ENCODE results near the gene CD5L.

CD5L gene

DNA sequence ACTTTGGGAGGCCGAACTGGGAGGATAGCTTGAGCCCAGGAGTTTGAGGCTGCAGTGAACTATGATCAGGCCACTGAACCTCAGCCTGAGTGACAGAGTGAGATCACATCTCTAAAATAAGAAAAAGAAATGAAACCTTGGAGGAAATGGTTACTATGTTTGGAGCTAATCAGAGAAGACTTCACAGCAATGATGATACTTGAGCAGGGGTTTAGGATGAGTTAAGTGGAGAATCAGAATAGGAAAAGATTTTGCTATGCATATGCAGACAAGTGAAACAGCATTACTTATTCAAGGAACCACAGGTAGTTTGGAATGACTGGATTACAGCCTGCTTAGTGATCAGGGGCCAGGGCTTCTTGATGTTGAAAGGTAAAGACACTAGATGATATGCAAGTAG lies 1.3 kb upstream of the CD5L start:
- Histone ChIP-seq H3K9ac (ENCODE audit: low read depth, low read length) (no peak overlapping the region), H3K27me3 (ENCODE audit: insufficient read depth, low read length) (no peaks in the 10 kb centered on the region), H3K4me1 (ENCODE audit: insufficient read depth, low read length) (no peaks in the 10 kb centered on the region), H3K4me3 (ENCODE audit: low read length) (no peak overlapping the region), H3K27ac (ENCODE audit: low read depth, low read length) (no peak overlapping the region), H3K36me3 (ENCODE audit: insufficient read depth, low read length) (no peaks in the 10 kb centered on the region), H3K9me3 (ENCODE audit: insufficient read depth, low read depth, low read length) (no peaks in the 10 kb centered on the region)
- 93% methylated on average over 1 of the region's 1 CpG for WGBS

DNA sequence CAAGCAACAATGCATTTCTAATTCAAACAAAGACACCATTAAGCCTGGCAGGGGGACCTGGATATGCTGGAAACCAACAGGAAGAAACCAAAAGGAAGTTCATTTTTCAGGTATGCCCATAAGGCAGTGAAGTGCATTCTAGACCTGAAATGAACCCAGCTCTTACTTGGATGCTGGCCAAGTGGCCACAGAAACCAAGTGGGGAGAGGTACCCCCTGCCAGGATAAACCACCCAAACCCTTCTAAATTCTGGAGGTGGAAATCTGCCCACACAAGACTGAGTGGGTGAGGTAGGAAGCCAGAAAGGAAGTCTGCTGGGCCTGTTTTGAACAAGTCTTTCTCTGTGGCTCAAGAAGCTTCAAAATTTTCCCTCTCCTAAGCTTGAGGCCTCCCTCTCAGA lies 2.6 kb downstream of the CD5L start:
- Histone ChIP-seq H3K9ac (ENCODE audit: low read depth, low read length) (no peak overlapping the region), H3K4me3 (ENCODE audit: low read length) (no peak overlapping the region), H3K27me3 (ENCODE audit: insufficient read depth, low read length) (no peaks in the 10 kb centered on the region), H3K9me3 (ENCODE audit: insufficient read depth, low read depth, low read length) (no peaks in the 10 kb centered on the region), H3K27ac (ENCODE audit: low read depth, low read length) (no peak overlapping the region), H3K4me1 (ENCODE audit: insufficient read depth, low read length) (no peaks in the 10 kb centered on the region), H3K36me3 (ENCODE audit: insufficient read depth, low read length) (no peaks in the 10 kb centered on the region)

DNA sequence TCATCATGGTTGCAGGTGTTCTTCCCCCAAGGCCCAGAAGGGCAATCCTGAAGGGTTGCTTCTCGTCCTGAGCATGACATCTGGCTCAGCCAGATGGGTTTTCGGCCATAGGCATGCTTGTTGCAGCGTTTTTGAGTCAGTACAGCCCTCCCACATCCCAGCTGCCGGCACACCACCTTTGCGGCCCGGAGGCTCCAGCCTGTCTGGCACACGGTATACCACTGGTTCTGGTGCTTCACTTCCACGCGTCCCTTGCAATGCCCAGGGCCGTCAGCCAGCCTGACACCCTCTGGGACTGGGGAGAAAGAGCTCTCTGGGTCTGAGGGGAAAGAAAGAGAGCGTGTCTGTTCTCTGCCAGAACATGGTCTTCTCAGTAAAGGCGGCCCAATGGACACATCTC lies 7.2 kb downstream of the CD5L start:
- no peaks in the 10 kb centered on the region for H3K9me3 ChIP-seq (ENCODE audit: insufficient read depth, low read depth, low read length)
- WGBS: 91% methylated on average over 12 of the region's 12 CpGs
- H3K4me1 ChIP-seq (ENCODE audit: insufficient read depth, low read length): no peaks in the 10 kb centered on the region
- no peak overlapping the region for H3K9ac ChIP-seq (ENCODE audit: low read depth, low read length)
- no peak overlapping the region for H3K27ac ChIP-seq (ENCODE audit: low read depth, low read length)
- H3K4me3 ChIP-seq (ENCODE audit: low read length): no peak overlapping the region
- H3K27me3 ChIP-seq (ENCODE audit: insufficient read depth, low read length): no peaks in the 10 kb centered on the region
- H3K36me3 ChIP-seq (ENCODE audit: insufficient read depth, low read length): no peaks in the 10 kb centered on the region

DNA sequence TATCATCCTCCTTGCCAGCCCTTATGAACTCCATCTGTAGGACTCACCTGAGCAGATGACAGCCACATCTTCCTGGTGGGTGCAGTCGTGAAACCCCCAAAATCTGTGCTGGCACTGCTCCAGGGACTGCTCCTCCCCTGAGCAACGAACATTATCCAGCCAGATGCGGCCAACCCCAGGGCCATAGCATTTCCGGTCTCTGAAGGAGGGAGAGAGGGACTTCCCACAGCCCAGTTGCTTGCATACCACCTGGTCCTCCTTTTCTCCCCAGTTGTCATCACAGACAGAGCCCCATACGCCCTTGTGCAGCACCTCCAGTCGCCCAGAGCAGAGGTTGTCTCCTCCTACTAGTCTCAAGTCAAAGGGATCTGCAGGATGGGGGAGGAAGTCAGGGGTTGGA lies 8.5 kb downstream of the CD5L start:
- H3K27ac ChIP-seq (ENCODE audit: low read depth, low read length): no peak overlapping the region
- no peaks in the 10 kb centered on the region for H3K27me3 ChIP-seq (ENCODE audit: insufficient read depth, low read length)
- 92% methylated on average over 6 of the region's 6 CpGs for WGBS
- no peaks in the 10 kb centered on the region for H3K4me1 ChIP-seq (ENCODE audit: insufficient read depth, low read length)
- no peak overlapping the region for H3K4me3 ChIP-seq (ENCODE audit: low read length)
- no peaks in the 10 kb centered on the region for H3K9me3 ChIP-seq (ENCODE audit: insufficient read depth, low read depth, low read length)
- H3K9ac ChIP-seq (ENCODE audit: low read depth, low read length): no peak overlapping the region
- H3K36me3 ChIP-seq (ENCODE audit: insufficient read depth, low read length): no peaks in the 10 kb centered on the region

DNA sequence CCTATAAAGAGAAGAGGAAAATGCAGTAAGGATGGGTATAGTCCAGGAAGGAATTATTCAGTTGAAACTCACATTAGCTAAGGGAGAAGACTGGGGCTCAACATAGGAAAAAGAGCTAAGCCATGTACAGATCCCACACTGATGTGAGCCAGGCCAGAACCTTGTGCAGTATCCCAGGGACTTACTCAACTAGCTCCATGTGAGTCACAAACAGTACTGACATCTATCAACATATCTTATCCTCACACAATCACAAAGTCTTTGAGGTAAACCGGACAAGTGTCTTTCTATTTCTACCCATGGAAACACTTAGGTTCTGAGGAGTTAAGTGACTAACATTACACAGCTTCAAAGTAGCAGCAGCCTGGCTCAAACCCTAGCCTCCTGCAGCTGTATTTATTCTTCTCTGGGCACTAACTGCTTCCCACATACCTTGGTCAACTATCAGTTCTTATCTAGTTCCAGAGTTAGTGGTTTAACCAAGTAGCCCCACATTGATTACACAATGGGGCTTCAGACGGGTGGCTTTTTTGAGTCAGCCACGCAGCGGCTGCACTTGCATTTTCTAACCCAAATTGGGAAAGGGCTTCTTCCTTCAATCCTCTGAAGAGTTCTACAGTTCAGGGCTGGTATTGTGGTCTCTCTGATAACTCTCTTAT lies 9.5 kb downstream of the CD5L start:
- no peak overlapping the region for H3K9ac ChIP-seq (ENCODE audit: low read depth, low read length)
- 93% methylated on average over 4 of the region's 4 CpGs for WGBS
- no peak overlapping the region for H3K4me3 ChIP-seq (ENCODE audit: low read length)
- H3K4me1 ChIP-seq (ENCODE audit: insufficient read depth, low read length): no peaks in the 10 kb centered on the region
- H3K27me3 ChIP-seq (ENCODE audit: insufficient read depth, low read length): no peaks in the 10 kb centered on the region
- no peak overlapping the region for H3K27ac ChIP-seq (ENCODE audit: low read depth, low read length)
- no peaks in the 10 kb centered on the region for H3K36me3 ChIP-seq (ENCODE audit: insufficient read depth, low read length)
- H3K9me3 ChIP-seq (ENCODE audit: insufficient read depth, low read depth, low read length): no peaks in the 10 kb centered on the region

DNA sequence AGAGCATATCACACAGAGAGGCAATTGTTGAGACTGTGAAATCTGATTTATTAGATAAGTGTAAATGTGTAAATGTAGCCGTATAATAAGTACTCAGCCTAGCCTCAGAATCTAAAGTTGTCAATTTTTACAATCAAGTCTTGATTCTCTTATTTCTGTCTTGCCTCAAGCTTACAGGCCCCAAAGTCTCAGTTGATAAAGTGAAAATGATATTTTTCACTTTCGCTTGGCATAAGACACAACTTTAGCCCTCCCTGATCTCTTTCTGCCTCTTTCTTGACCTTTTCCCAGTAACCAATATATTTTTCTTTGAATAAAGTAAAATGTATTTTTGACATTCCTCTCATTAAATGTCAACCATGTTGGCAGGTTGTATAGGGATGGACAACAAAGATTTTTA lies 10.7 kb downstream of the CD5L start:
- no peaks in the 10 kb centered on the region for H3K27me3 ChIP-seq (ENCODE audit: insufficient read depth, low read length)
- H3K36me3 ChIP-seq (ENCODE audit: insufficient read depth, low read length): no peaks in the 10 kb centered on the region
- no peak overlapping the region for H3K4me3 ChIP-seq (ENCODE audit: low read length)
- H3K4me1 ChIP-seq (ENCODE audit: insufficient read depth, low read length): no peaks in the 10 kb centered on the region
- WGBS: 100% methylated on average over 1 of the region's 2 CpGs
- H3K9me3 ChIP-seq (ENCODE audit: insufficient read depth, low read depth, low read length): no peaks in the 10 kb centered on the region
- no peak overlapping the region for H3K9ac ChIP-seq (ENCODE audit: low read depth, low read length)
- no peak overlapping the region for H3K27ac ChIP-seq (ENCODE audit: low read depth, low read length)

DNA sequence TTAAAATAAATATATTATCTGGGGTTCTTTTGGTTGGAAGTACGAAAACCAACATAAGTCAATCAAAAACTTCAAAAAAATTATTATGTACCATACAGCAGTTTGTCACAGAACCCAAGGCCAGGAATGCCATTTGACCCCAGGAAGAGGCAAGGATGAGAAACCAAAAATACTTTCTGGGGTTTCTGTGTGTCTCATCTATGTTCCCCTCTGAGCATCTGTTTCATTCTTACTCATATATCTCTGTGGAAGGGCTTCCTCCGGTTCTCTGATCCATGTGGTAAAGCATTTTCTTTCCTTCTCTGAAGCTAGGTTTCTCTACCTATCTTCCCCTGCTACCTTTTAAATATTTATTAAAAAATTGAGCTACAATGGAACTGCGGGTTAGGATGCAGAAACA lies 11.9 kb downstream of the CD5L start:
- H3K27me3 ChIP-seq (ENCODE audit: insufficient read depth, low read length): no peaks in the 10 kb centered on the region

DNA sequence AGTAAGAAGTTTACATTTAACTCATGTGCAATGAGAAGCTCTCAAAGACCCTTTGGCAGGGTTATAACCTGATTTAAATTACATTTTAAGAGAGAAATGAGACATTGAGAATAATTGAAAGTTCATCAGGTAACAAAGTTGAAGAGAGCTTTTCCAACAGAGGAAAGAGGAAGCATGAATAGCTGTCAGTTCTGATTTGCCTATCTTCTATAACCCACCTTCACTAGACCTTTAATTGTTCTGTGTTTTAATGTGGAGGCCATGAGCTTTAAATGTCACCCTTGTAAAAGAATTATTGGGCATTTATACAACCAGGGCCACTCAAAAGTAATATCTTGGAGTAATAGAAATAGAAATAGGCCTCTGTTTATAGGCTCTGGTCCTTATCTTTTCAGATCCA lies 12.4 kb downstream of the CD5L start:
- no peak overlapping the region for H3K4me3 ChIP-seq (ENCODE audit: low read length)
- H3K4me1 ChIP-seq (ENCODE audit: insufficient read depth, low read length): no peaks in the 10 kb centered on the region
- H3K9me3 ChIP-seq (ENCODE audit: insufficient read depth, low read depth, low read length): no peaks in the 10 kb centered on the region
- H3K9ac ChIP-seq (ENCODE audit: low read depth, low read length): no peak overlapping the region
- H3K36me3 ChIP-seq (ENCODE audit: insufficient read depth, low read length): no peaks in the 10 kb centered on the region
- H3K27me3 ChIP-seq (ENCODE audit: insufficient read depth, low read length): no peaks in the 10 kb centered on the region
- no peak overlapping the region for H3K27ac ChIP-seq (ENCODE audit: low read depth, low read length)

More for the DNA sequence above, 11.9 kb downstream of the CD5L start:
- no peak overlapping the region for H3K4me3 ChIP-seq (ENCODE audit: low read length)
- no peaks in the 10 kb centered on the region for H3K36me3 ChIP-seq (ENCODE audit: insufficient read depth, low read length)
- H3K27ac ChIP-seq (ENCODE audit: low read depth, low read length): no peak overlapping the region
- H3K9ac ChIP-seq (ENCODE audit: low read depth, low read length): no peak overlapping the region
- no peaks in the 10 kb centered on the region for H3K9me3 ChIP-seq (ENCODE audit: insufficient read depth, low read depth, low read length)
- WGBS: 100% methylated on average over 2 of the region's 3 CpGs
- H3K4me1 ChIP-seq (ENCODE audit: insufficient read depth, low read length): no peaks in the 10 kb centered on the region

DNA sequence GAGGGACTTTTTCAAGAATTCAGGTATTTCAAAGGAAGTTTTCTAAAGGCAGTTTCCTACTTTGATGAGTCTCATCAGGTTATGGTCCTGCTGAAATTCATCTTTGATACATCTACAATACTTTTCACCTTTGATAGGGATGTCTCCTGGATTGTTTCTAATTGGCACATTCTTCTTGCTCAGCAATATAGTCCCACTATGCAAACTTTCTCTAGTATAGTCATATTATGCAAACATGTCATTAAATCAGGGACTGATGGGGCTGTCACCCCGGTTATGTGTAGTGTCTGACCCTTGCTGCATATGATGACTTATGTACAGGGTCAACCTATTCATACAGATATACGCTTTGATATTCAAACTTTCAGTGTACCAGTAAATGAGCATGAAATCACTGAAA lies 21.3 kb downstream of the CD5L start:
- no peaks in the 10 kb centered on the region for H3K27me3 ChIP-seq (ENCODE audit: insufficient read depth, low read length)
- H3K9ac ChIP-seq (ENCODE audit: low read depth, low read length): no peak overlapping the region
- H3K4me1 ChIP-seq (ENCODE audit: insufficient read depth, low read length): no peaks in the 10 kb centered on the region
- 100% methylated on average over 2 of the region's 2 CpGs for WGBS
- H3K4me3 ChIP-seq (ENCODE audit: low read length): no peak overlapping the region
- no peak overlapping the region for H3K27ac ChIP-seq (ENCODE audit: low read depth, low read length)
- H3K9me3 ChIP-seq (ENCODE audit: insufficient read depth, low read depth, low read length): no peaks in the 10 kb centered on the region
- no peaks in the 10 kb centered on the region for H3K36me3 ChIP-seq (ENCODE audit: insufficient read depth, low read length)

DNA sequence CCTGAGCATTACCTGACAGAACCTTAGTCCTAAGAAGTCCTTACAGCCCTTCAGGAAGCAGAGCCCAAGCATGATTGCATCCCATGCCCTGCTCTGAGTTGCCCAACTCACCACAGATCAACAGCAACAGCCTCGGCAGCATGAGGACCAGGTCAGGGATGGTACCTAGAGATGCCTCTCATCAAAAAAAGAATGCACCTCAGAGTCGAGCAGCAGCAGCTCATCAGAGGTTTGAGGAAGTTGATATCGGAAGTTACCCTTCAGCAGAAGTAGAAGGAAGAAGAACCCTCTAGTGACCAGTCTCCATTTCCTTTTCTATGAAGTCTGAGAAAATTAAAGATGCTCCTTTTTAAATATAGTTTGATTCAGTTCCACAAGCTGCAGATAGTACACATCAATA lies 21.7 kb downstream of the CD5L start, which contains the start of gene FCRL1:
Gene FCRL1 (minus strand): TSS at position 225 of the 400 bp plus-strand sequence. CDS start 83 bp downstream, at position 142.
- 87% methylated on average over 3 of the region's 3 CpGs for WGBS
- no peaks in the 10 kb centered on the region for H3K36me3 ChIP-seq (ENCODE audit: insufficient read depth, low read length)

DNA sequence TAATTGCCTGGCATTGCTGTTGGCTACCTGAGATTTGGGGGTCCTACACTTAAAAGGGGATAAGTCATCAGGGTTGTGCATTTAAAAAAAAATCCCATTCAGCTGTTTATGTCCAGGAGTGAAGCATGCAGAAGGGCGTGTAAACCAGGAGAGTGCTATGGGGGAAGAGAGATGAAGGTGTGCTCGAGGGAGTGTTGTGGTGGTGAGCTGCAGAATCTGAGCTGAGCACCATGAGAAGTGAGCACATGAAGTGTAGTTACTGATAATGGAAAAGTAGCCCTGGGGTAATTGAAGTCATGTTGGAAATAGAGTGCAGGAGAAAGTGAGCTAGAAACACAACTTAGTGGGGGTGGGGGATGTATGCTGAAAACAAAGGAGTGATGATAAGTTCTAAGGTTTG lies 22.4 kb downstream of the CD5L start:
- Histone ChIP-seq H3K4me1 (ENCODE audit: insufficient read depth, low read length) (no peaks in the 10 kb centered on the region), H3K4me3 (ENCODE audit: low read length) (no peak overlapping the region), H3K36me3 (ENCODE audit: insufficient read depth, low read length) (no peaks in the 10 kb centered on the region), H3K9ac (ENCODE audit: low read depth, low read length) (no peak overlapping the region), H3K9me3 (ENCODE audit: insufficient read depth, low read depth, low read length) (no peaks in the 10 kb centered on the region), H3K27me3 (ENCODE audit: insufficient read depth, low read length) (no peaks in the 10 kb centered on the region), H3K27ac (ENCODE audit: low read depth, low read length) (no peak overlapping the region)
- WGBS: 90% methylated on average over 2 of the region's 2 CpGs

More for the DNA sequence above, 21.7 kb downstream of the CD5L start, which contains the start of gene FCRL1:
- H3K9me3 ChIP-seq (ENCODE audit: insufficient read depth, low read depth, low read length): no peaks in the 10 kb centered on the region
- H3K27ac ChIP-seq (ENCODE audit: low read depth, low read length): no peak within 1 kb of the TSS
- no peaks in the 10 kb centered on the region for H3K4me1 ChIP-seq (ENCODE audit: insufficient read depth, low read length)
- H3K4me3 ChIP-seq (ENCODE audit: low read length): no peak within 1 kb of the TSS
- H3K9ac ChIP-seq (ENCODE audit: low read depth, low read length): no peak within 1 kb of the TSS
- H3K27me3 ChIP-seq (ENCODE audit: insufficient read depth, low read length): no peaks in the 10 kb centered on the region

DNA sequence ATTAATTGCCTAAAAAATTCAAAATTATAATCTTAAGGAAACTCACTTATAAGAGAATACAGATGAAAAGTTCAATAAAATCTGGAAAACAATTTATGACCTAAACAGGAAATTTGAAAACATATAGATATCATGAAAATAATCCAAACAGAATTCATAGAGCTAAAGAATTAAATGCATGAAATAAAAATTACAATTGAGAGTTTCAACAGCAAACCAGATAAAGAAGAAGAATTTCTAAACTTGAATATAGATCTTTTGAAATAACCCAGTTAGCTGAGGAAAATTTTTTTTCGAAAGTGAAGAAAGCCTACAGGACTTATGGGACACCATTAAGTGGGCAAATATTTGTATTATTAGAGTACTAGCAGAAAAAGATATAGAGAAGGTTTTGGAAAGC lies 28.3 kb downstream of the CD5L start:
- Histone ChIP-seq H3K27me3 (ENCODE audit: insufficient read depth, low read length) (no peaks in the 10 kb centered on the region), H3K9me3 (ENCODE audit: insufficient read depth, low read depth, low read length) (no peaks in the 10 kb centered on the region), H3K9ac (ENCODE audit: low read depth, low read length) (no peak overlapping the region), H3K4me1 (ENCODE audit: insufficient read depth, low read length) (no peaks in the 10 kb centered on the region), H3K27ac (ENCODE audit: low read depth, low read length) (no peak overlapping the region), H3K4me3 (ENCODE audit: low read length) (no peak overlapping the region), H3K36me3 (ENCODE audit: insufficient read depth, low read length) (no peaks in the 10 kb centered on the region)
- WGBS: 84% methylated on average over 1 of the region's 1 CpG

All from HUES64 (cell line).